Neuronal stem cell (in vitro differentiated cells): ENCODE results near the gene SH3D19.
"Not testable (repeated sequence)": the region's sequence is repeated elsewhere in the genome, so short reads cannot be mapped to it uniquely, and the experiment has no call there.

Experiments used
- DNase-seq: peaks from one replicate; pipeline ENCODE4 v3.0.0-alpha.2; 2013; ENCODE audit warnings: low spot score
- H2AFZ ChIP-seq: one replicate; pipeline ENCODE4 v1.6.1; 2013; ENCODE audit warnings: mild to moderate bottlenecking, low read length, inconsistent platforms
- H2AK5ac ChIP-seq: 2 replicates; pipeline ENCODE4 v1.6.1; 2013; ENCODE audit warnings: low read depth, mild to moderate bottlenecking, inconsistent platforms, low read length, moderate library complexity, mixed read lengths
- H2BK120ac ChIP-seq: 2 replicates; pipeline ENCODE4 v1.6.1; 2013; ENCODE audit warnings: low read depth, mild to moderate bottlenecking, inconsistent platforms, low read length, moderate library complexity, mixed read lengths
- H2BK12ac ChIP-seq: one replicate; pipeline ENCODE4 v1.6.1; 2013; ENCODE audit warnings: low read length, inconsistent platforms
- H2BK15ac ChIP-seq: 2 replicates; pipeline ENCODE4 v1.6.1; 2013; ENCODE audit warnings: mild to moderate bottlenecking, low read length, inconsistent platforms, mixed read lengths
- H2BK5ac ChIP-seq: one replicate; pipeline ENCODE4 v1.6.1; 2013; ENCODE audit warnings: inconsistent platforms, mild to moderate bottlenecking, low read length, moderate library complexity
- H3K14ac ChIP-seq: one replicate; pipeline ENCODE4 v1.6.1; 2013; ENCODE audit warnings: low read length, inconsistent platforms
- H3K18ac ChIP-seq: 2 replicates; pipeline ENCODE4 v1.6.1; 2013; ENCODE audit warnings: low read length, inconsistent platforms
- H3K23ac ChIP-seq: 2 replicates; pipeline ENCODE4 v1.6.1; 2013; ENCODE audit warnings: low read depth, mild to moderate bottlenecking, mixed read lengths, low read length, inconsistent platforms; ENCODE audit not compliant: poor library complexity
- H3K27ac ChIP-seq: replicated peaks from 3 replicates; pipeline ENCODE4 v1.5.1; 2013; ENCODE audit warnings: low read length, inconsistent platforms
- H3K27me3 ChIP-seq, 3 experiments: 2 replicates each; pipeline ENCODE4 v1.6.1; 2013; ENCODE audit warnings: low read length in 3 of 3, mild to moderate bottlenecking in 2 of 3, inconsistent platforms in 1 of 3, low read depth in 1 of 3, mixed read lengths in 1 of 3, moderate library complexity in 1 of 3; ENCODE audit not compliant: control insufficient read depth in 3 of 3, insufficient read depth in 3 of 3
- H3K36me3 ChIP-seq, 2 donors: replicated peaks in 1 of 2; 2 replicates each; pipeline ENCODE4 v1.6.1; 2013; ENCODE audit warnings: low read length in 2 of 2; ENCODE audit not compliant: control insufficient read depth in 2 of 2, insufficient read depth in 2 of 2
- H3K4ac ChIP-seq: 2 replicates; pipeline ENCODE4 v1.6.1; 2013; ENCODE audit warnings: inconsistent platforms, mild to moderate bottlenecking, low read length, moderate library complexity
- H3K4me1 ChIP-seq, 2 donors: 1 replicate in 1 of 2; 2 replicates in 1 of 2; pipeline ENCODE4 v1.6.1; 2013; ENCODE audit warnings: low read length in 2 of 2, low read depth in 1 of 2; ENCODE audit not compliant: control insufficient read depth in 2 of 2, insufficient read depth in 1 of 2
- H3K4me2 ChIP-seq: one replicate; pipeline ENCODE4 v1.6.1; 2013; ENCODE audit warnings: mild to moderate bottlenecking, low read length, inconsistent platforms; ENCODE audit not compliant: insufficient read depth, poor library complexity, severe bottlenecking
- H3K4me3 ChIP-seq, 2 donors: 2 replicates each; pipeline ENCODE4 v1.5.1; 2013; ENCODE audit warnings: low read length in 2 of 2, mild to moderate bottlenecking in 2 of 2, inconsistent platforms in 1 of 2, moderate library complexity in 1 of 2
- H3K79me1 ChIP-seq: one replicate; pipeline ENCODE4 v1.6.1; 2013; ENCODE audit warnings: low read depth, mild to moderate bottlenecking, inconsistent platforms, low read length, moderate library complexity
- H3K9ac ChIP-seq: one replicate; pipeline ENCODE4 v1.6.1; 2013; ENCODE audit warnings: mild to moderate bottlenecking, low read depth, low read length, inconsistent platforms; ENCODE audit not compliant: poor library complexity
- H3K9me3 ChIP-seq, 2 donors: replicated peaks in 1 of 2; 2 replicates each; pipeline versions ENCODE3 to v1.6.1; 2013; ENCODE audit warnings: low read length in 2 of 2, mild to moderate bottlenecking in 2 of 2, inconsistent platforms in 1 of 2, low read depth in 1 of 2, mixed read lengths in 1 of 2, moderate library complexity in 1 of 2; ENCODE audit not compliant: control insufficient read depth in 2 of 2, insufficient read depth in 1 of 2
- H4K8ac ChIP-seq: one replicate; pipeline ENCODE4 v1.6.1; 2013; ENCODE audit warnings: low read depth, mild to moderate bottlenecking, inconsistent platforms, low read length, moderate library complexity
- H4K91ac ChIP-seq: one replicate; pipeline ENCODE4 v1.6.1; 2013; ENCODE audit warnings: low read length, low read depth, mild to moderate bottlenecking, inconsistent platforms; ENCODE audit not compliant: poor library complexity
- WGBS, 2 donors: extraction: QIAGEN DNeasy Blood & Tissue Kit; methylation state at CpG; one replicate each; pipeline ENCODE4 v1.1.7; 2013; ENCODE audit warnings: missing lambda C conversion rate in 2 of 2, mixed read lengths in 1 of 2; ENCODE audit not compliant: insufficient read length in 2 of 2, insufficient replicate concordance in 1 of 2; ENCODE audit errors: extremely low coverage in 2 of 2; 5-methylcytosine and 5-hydroxymethylcytosine counted together

Gene SH3D19

GRCh38 chr4:151091047-151091446 is 234.4 kb downstream of the SH3D19 start:
- H2BK15ac ChIP-seq: no peak overlapping the region
- H3K18ac ChIP-seq: no peak overlapping the region
- no peak overlapping the region for H3K4ac ChIP-seq
- WGBS, 2 donors: no CpG with 5 or more reads among the region's 2 CpGs
- H3K27me3 ChIP-seq: no peaks in the 10 kb centered on the region
- H2BK12ac ChIP-seq: no peak overlapping the region
- no peak overlapping the region for H3K27ac ChIP-seq
- no peak for DNase-seq
- no peak overlapping the region for H2AK5ac ChIP-seq
- H3K4me2 ChIP-seq: no peak overlapping the region
- no peak overlapping the region for H4K8ac ChIP-seq
- no peak overlapping the region for H2BK5ac ChIP-seq
- H3K36me3 ChIP-seq: no peaks in the 10 kb centered on the region
- H3K23ac ChIP-seq: no peak overlapping the region
- H3K9me3 ChIP-seq: no peaks in the 10 kb centered on the region
- no peak overlapping the region for H2BK120ac ChIP-seq
- no peaks in the 10 kb centered on the region for H3K79me1 ChIP-seq
- H3K4me1 ChIP-seq: no peaks in the 10 kb centered on the region
- no peak overlapping the region for H4K91ac ChIP-seq
- H2AFZ ChIP-seq: no peak overlapping the region
- H3K4me3 ChIP-seq: no peak overlapping the region
- H3K14ac ChIP-seq: no peak overlapping the region
- no peak overlapping the region for H3K9ac ChIP-seq

GRCh38 chr4:151087467-151087866 is 237.9 kb downstream of the SH3D19 start:
- H3K4me2 ChIP-seq: no peak overlapping the region
- no peak overlapping the region for H2BK12ac ChIP-seq
- H3K9ac ChIP-seq: no peak overlapping the region
- no CpG with 5 or more reads among the region's 8 CpGs for WGBS, 2 donors
- H3K18ac ChIP-seq: no peak overlapping the region
- H3K79me1 ChIP-seq: no peaks in the 10 kb centered on the region
- no peak overlapping the region for H2BK15ac ChIP-seq
- H3K27ac ChIP-seq: no peak overlapping the region
- no peak overlapping the region for H2AK5ac ChIP-seq
- H3K36me3 ChIP-seq: no peaks in the 10 kb centered on the region
- no peak overlapping the region for H3K14ac ChIP-seq
- H3K9me3 ChIP-seq: no peaks in the 10 kb centered on the region
- no peak overlapping the region for H3K4me3 ChIP-seq
- no peaks in the 10 kb centered on the region for H3K4me1 ChIP-seq
- H3K23ac ChIP-seq: no peak overlapping the region
- peak overlapping the region; percentile 66 for H2AFZ ChIP-seq
- no peak overlapping the region for H3K4ac ChIP-seq
- no peak overlapping the region for H4K91ac ChIP-seq
- no peaks in the 10 kb centered on the region for H3K27me3 ChIP-seq
- DNase-seq: no peak
- H2BK5ac ChIP-seq: no peak overlapping the region
- H4K8ac ChIP-seq: no peak overlapping the region
- no peak overlapping the region for H2BK120ac ChIP-seq

GRCh38 chr4:151077978-151078377 is 247.4 kb downstream of the SH3D19 start:
- H3K27ac ChIP-seq, H3K36me3 ChIP-seq, H2AK5ac ChIP-seq, H2BK12ac ChIP-seq, H3K9me3 ChIP-seq, H3K9ac ChIP-seq, H4K91ac ChIP-seq, H4K8ac ChIP-seq, H2AFZ ChIP-seq, DNase-seq, H3K4me1 ChIP-seq, H3K27me3 ChIP-seq, H2BK5ac ChIP-seq, H3K14ac ChIP-seq, H3K4me3 ChIP-seq, H3K23ac ChIP-seq, H2BK120ac ChIP-seq, H3K79me1 ChIP-seq, H3K18ac ChIP-seq, H3K4ac ChIP-seq, H3K4me2 ChIP-seq, H2BK15ac ChIP-seq: not testable (repeated sequence)
- no CpG with 5 or more reads among the region's 2 CpGs for WGBS, 2 donors

GRCh38 chr4:151074416-151074916 is 250.9 kb downstream of the SH3D19 start:
- Histone ChIP-seq H3K4ac (no peak overlapping the region), H3K27me3 (no peaks in the 10 kb centered on the region)

More at GRCh38 chr4:151074416-151074916, 250.9 kb downstream of the SH3D19 start:
- Histone ChIP-seq H3K36me3 (no peaks in the 10 kb centered on the region), H3K9me3 (no peaks in the 10 kb centered on the region), H2BK5ac (no peak overlapping the region), H2BK12ac (no peak overlapping the region), H3K4me2 (no peak overlapping the region), H2AFZ (no peak overlapping the region), H2BK15ac (no peak overlapping the region), H3K27ac (no peak overlapping the region), H3K79me1 (no peaks in the 10 kb centered on the region), H3K4me3 (no peak overlapping the region), H2AK5ac (no peak overlapping the region), H2BK120ac (no peak overlapping the region), H3K4me1 (no peaks in the 10 kb centered on the region), H3K23ac (no peak overlapping the region), H4K8ac (no peak overlapping the region), H4K91ac (no peak overlapping the region), H3K14ac (no peak overlapping the region), H3K9ac (no peak overlapping the region), H3K18ac (no peak overlapping the region)
- no peak for DNase-seq
